Measurements from ENCODE around the gene DHRS11. TPM values are rescaled to one million over a fixed set of nuclear protein-coding genes. Genes with fewer than 3 reads are reported as not detected.

DHRS11 gene, protein sequence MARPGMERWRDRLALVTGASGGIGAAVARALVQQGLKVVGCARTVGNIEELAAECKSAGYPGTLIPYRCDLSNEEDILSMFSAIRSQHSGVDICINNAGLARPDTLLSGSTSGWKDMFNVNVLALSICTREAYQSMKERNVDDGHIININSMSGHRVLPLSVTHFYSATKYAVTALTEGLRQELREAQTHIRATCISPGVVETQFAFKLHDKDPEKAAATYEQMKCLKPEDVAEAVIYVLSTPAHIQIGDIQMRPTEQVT
- 10.0 and 11.3 TPM in 2 replicates for total RNA-seq (2014; rRNA removed; shearing (Covaris generic))
- 43.0 and 43.6 TPM in 2 replicates for polyA plus RNA-seq (2014; cell fraction: nucleus; rRNA removed)

DNA sequence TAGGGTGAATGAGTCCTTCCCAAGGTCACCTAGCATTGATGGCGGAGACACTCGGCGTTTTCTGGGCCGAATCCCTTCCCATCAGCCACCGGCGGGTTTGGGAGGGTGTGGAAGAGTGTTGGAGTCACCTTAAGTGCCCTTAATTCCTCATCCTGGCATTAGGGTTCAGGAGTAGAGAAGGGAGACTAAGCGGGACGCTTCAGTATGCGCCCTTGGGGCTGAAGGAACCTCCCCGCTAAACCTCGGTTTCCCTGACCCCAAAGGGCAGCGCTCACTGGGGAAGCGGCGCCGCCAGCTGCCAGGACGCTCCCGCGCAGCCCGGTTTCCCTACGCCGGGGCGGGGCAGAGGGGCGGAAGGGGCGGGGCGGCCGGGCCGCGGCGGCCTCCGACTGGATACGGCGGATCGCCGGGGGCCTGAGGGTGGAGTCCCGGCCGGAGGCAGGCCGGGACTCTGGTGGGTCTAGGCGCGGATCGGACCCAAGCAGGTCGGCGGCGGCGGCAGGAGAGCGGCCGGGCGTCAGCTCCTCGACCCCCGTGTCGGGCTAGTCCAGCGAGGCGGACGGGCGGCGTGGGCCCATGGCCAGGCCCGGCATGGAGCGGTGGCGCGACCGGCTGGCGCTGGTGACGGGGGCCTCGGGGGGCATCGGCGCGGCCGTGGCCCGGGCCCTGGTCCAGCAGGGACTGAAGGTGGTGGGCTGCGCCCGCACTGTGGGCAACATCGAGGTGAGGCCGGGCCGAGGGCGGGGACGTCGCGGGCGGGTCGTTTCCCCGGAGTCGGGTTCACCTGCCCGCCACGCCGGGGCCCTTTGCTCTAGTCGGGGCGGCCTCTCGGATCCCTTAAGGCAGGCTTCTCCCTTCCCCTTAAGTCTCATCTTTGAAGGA is at the start of gene DHRS11:
DHRS11 (plus strand) TSS at position 446 of the 882 bp plus-strand sequence; CDS start at position 577, 131 bp downstream.
- DNase-seq (ENCODE audit: extremely low read depth, low read depth) = peak; percentile 62

DNA sequence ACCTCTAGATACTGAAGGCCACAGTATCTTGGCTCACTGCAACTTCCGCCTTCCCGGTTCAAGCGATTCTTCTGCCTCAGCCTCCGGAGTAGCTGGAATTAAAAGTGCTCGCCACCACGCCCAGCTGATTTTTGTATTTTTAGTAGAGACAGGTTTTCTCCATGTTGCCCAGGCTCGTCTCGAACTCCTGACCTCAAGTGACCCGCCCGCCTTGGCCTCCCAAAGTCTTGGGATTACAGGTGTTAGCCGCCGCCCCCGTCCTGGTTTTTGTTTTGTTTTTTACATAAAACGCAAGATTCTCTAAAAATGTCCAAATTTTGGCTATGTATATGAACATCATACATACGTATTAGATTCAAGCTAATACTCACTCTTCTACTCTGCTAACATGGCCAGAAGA is 48.9 kb upstream of the DHRS11 start:
- DNase-seq (ENCODE audit: extremely low read depth, low read depth) = no peak

DNA sequence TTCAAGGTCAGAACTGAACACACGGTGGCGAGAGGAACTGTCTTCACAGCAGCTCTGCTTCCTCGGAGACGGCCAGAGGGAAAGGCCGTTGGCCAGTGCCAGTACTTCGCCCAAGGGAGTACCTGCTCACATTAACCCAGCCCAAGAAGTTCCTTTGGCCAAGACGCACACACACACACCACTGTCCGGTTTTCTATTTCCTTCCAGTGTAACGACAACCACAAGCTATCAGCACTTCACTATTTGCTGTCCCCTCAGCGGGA is 47.7 kb upstream of the DHRS11 start:
- DNase-seq (ENCODE audit: extremely low read depth, low read depth) = peak; percentile 27

DNA sequence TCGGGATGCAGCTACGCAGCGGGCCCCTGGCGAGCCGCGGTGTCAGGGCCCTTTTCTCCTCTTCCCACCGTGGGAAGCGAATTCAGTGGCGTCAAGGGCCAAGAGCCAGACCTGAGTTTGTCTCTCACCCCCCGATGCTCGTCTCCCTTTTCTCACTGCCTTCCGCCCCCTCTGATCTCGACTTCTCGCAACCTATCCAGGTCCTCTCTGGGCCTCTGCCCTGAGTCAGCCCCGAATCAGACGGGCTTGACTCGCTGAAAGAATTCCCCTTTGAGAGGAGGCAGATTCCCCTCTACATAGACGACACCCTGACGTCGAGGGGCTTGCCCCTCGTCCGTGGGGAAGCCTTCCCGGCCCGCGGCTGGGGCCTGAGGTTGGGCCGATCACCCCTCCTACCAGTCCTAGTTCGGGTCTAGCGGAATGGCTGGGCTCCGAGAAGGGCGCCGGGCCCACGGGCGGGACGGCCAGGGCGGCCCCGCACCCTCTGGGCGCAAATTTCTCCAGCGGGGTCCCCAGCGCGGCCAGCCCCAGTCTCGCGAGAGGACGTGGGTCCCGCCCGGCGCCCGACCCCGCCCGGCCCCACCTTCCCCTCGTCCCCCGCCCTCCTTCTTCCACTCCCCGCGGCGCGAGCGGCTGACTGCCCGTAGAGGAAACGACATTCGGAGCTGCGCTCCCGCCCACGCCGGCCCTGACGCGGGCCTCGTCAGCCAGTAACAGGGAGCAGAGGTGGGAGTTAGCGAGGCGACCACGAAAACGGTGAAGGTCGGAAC is 47.2 kb upstream of the DHRS11 start, which contains the start of gene GGNBP2:
GGNBP2 (plus strand) TSS at position 613 of the 770 bp plus-strand sequence. CDS start 806 bp downstream, outside the sequence.
- DNase-seq (ENCODE audit: extremely low read depth, low read depth) = peak; percentile 92

DNA sequence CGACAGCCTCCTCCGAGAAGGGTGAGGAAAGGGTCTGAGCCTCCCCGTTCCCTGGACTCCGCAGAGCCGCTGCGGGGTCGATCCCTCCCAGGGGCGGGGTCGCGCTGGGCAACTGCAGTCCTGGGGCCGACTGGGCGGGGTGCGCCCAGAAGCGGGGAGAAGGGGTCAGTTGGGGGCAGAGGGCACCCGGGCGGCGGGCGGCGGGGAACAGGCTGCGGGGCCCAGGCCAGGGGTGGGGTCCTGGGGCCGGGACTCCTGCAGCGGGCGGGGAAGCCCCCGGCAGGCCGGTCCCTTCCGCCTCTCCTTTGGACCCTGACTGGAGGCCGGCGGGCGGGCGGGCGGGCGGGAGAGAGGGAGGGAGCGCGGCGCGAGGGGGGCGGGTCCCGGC is 46.6 kb upstream of the DHRS11 start:
- DNase-seq (ENCODE audit: extremely low read depth, low read depth) = no peak

DNA sequence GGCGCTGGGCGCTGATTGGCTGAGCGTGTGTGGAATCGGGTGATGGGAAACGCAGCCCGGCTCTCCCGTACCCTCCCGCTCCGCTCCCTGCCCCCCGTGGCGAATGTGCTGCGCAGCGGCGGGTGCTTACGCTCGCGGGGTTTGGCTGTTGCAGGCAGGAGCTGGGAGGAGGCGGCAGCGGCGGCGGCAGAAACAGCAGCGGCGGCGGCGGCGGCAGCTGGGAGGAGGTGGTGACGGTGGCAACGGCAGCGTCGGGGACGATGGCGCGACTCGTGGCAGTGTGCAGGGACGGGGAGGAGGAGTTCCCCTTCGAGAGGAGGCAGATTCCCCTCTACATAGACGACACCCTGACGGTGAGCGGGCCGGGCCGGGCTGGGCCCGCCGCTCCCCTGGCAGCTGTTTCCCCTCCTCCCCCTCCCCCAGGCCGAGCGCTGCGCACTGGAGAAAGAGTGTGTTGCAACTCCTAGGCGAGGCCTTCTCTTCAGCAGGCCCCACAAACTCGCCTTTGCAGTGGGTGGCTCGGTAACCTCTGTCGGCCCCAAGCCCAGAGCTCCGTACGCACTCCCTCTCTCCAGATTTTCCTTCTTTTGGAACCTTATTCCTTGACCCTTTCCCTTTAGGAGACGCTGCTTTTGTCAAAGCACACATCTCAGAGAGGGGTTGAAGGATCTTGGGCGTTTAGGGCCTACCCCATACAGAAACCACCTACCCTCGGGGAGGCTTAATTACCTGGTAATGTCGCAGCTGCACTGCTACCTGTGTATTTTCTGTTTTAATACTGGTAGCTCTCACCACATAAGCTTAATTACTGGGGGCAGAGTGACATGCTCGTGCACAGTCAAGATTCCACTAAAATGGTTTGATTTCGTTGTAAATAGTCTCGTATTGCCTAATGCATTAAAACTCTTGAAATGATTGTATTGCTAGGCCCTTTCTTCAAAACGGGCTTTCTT is 45.9 kb upstream of the DHRS11 start:
- DNase-seq (ENCODE audit: extremely low read depth, low read depth) = peak; percentile 97

DNA sequence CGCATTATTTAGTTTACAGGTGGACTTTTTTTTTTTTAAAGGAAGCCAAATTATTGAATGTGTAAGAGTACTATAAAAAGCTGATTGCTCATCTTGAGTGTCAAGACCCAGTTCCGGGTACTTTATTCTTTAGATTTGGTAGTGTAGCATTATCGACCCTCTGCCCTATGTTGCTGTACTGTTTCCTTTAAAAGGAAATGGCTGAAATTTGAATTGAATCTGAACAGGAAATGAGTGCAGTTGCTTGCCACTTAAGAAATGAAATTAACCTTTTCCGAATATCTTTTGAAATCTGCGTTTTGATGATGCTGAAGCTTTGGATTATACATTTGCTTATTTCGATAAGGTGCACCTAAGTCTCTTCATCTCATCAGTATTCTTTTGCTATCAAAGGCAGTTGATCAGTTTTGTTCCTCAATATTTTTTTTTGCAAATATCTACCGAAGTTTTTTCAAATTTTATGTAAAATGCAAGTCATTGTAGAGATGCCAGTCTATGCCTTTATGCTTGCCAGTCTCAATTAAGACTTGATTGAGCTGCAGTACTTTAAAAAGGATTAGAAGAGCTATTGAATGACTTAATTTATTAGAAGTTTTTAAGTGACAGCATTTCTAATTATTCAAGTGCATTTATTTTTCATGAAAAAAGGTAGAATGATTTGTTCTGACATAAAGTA is 45.1 kb upstream of the DHRS11 start:
- no peak for DNase-seq (ENCODE audit: extremely low read depth, low read depth)

DNA sequence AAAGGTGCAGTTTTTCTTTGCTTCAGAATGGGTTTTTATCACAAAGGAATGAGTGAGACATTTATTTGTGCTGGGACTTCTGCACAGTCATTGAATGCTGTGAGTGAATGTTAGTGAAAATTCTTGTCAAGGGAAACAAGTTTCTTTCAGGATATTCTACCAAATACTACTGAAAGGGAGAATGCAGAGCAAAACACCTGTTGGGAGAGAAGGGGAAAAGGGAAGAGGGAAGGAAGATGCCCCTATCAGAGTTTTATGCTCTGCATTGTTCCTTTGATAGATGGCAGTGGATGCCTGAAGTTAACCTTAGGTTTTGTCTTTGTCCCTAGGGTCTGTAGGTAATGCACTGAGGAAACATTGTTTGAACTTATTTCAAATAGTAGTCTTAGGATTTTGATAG is 43.9 kb upstream of the DHRS11 start:
- no peak for DNase-seq (ENCODE audit: extremely low read depth, low read depth)

DNA sequence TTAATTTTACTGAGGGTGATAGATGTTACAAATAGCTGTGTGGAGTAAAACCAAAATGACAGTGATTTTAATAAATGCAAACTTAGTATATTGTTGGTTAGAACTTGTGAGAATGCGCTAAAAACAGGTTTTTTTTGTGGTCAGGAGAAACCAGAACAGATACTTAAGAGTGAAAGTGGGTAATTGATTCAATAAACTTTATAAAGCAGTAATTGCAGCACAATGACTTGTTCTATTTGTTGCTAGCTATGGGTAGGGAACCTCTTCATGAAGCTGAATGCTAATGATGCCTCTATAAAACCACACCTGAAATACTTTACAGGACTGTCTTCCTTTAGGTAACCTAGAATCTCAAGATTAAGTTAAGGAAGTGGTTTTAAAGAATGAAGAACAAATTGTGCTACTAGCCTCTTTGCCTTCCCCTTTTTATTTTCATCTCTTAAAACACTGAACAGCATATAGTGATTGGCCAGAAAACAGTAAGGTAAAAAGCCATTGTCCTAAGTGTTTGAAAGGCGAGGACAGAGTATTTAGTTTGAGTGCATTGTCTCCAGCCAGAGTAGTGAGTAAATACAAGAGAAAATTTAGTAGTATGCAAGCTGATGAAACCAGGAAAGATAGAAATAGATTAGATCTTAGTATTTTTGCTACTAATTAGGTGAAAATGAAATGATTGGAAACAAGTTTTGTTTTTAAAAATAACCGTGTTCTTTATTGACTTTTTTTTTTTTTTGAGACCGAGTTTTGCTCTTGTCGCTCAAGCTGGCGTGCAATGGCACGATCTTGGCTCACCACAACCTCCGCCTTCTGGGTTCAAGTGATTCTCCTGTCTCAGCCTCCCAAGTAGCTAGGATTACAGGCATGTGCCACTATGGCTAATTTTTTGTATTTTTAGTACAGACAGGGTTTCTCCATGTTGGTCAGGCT is 40.9 kb upstream of the DHRS11 start:
- DNase-seq (ENCODE audit: extremely low read depth, low read depth) = no peak

DNA sequence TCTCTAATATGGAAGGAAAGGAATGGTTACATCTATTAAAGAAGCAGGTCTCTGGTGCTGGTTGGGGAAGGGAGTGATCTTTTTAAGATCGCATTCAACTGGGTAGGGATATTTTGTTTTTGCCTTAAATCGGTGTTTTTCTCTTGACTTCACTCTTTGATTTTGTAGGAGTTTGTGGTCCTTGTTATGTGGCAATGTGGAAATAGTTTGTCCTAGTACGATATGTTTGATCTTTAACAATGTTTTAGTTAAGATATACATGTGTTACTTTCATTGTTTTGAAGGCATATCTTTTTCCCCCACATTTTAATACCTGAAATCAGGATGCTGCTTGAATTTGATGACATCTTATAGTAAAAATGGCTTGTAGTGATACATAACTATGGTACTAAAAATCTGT is 38.2 kb upstream of the DHRS11 start:
- no peak for DNase-seq (ENCODE audit: extremely low read depth, low read depth)

DNA sequence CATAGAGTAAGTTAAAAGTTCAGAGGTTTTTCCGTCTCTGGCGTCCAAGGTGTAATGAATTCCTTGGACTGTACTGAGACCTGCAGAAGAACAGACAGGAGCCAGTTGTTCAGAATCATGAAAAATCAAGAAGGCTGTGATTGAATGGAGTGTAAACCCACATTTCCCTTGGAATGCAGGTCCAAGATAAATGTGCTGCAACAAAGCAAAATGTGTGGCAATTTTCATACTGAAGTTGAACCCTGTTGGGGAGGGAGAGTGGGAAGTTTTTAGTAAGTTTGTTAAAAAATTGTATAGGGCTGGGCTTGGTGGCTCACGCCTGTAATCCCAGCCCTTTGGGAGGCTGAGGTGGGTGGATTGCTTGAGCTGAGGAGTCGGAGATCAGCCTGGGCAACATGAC is 25.6 kb upstream of the DHRS11 start:
- DNase-seq (ENCODE audit: extremely low read depth, low read depth) = no peak

DNA sequence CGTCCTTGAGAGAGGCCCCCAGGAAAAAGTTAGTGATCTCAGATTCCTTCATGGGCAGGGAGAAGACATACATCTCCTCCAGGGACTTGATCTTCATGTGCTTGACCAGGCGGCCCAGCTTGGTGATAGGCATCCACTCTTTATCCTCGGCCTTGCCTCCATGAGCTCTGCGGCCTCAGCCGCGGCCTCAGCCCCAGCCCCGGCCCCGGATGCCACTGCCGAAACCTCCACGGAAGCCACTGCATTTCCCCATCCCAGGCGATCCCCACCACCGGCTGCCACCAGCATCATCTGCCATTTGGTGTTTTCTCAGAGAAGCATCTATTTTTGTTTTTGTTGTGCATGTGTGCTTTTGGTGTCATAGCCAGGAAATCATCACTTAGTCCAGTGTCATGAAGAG is 16.7 kb upstream of the DHRS11 start:
- no peak for DNase-seq (ENCODE audit: extremely low read depth, low read depth)

DNA sequence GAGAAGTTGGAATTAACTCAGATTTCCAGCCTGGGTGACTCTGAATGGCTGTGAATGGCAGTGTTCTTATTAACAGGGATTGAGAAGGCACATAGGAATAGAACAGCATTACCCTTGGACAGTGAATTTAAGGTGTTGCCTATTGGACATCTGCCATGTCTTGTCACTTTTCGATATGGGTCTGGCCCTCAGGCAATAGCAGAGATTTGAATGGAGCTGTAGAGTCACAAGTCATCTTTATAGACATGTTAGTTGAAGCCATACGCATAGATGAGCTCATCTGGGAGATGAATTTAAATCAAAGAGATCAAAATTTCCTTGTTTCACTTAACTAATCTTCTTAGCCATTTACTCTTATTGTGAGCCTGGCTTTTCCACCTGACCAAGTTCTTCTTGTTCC is 14.9 kb upstream of the DHRS11 start:
- no peak for DNase-seq (ENCODE audit: extremely low read depth, low read depth)

DNA sequence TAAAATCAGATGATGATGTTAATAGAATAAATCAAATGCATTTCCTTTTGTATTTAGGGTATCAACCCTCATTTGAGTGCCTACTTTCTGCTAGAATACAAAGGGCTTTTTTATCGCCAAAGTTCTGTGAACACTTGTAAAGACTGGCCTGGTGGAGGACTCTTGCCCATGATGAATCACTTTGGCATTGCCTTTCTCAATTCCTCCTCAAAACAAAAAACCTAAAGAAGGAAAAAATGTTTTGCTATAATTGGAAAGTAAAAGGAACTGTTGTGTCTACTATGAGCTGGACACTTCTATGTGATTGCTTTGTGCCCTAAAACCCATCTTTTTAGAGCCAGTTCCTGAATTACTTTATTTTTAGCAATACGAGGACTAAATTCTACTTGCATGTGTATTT is 13.0 kb upstream of the DHRS11 start:
- DNase-seq (ENCODE audit: extremely low read depth, low read depth) = no peak

DNA sequence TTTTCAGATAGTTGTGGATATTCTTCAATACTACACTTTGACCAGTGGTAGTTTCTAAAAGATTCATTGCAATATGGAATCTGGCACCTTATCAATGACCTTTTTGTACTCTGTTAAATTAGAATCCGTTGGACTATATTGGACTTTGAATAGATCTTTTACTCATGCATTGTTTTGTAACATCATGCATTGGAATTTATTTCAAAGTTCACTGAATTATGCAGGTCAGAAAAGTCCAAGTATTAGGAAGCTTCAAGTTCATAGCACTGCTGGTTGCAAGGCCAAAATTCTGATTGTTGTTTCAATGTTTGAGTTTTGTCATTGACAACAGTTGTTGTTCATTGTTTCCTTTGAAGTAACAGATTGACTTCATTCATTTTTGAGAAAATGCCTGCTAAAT is 7.9 kb upstream of the DHRS11 start:
- DNase-seq (ENCODE audit: extremely low read depth, low read depth) = no peak

DNA sequence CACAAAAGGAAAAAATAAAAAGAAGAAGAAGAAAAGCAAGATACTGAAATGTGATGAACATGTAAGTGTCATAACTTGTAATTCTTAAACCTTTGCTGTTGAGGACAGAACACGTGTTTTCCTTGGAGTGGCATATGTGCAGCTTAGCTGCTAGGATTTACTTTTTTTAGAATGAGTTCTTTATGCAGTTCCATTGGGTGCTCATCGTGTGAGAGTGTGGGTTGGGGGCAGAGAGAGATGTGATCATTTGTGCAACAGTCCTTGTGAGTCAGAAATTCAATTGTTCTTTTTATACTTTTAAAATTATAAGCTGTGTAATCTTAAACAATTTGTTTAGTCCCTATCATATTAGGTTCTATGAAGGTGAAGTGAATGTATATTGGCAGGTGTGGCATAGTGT is 5.5 kb upstream of the DHRS11 start:
- no peak for DNase-seq (ENCODE audit: extremely low read depth, low read depth)

DNA sequence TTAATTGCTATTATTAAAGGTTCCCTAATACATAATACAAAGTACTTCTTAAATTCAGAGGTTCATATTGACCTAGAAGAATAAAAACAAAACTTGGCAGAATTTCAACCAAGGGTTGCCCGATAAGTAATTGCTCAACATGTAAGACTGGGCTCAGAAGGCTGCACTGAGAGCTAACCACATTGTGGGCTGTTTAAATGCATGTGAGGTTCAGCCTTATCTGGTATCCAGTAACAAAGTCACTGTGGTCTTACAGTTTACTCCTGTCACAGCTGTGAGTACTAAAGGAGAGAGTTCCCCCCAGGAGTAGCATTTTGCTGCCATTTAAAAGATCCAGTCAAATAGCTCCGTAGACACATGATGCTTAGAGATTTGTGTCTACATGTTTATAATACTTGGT is 1.6 kb upstream of the DHRS11 start:
- no peak for DNase-seq (ENCODE audit: extremely low read depth, low read depth)

DNA sequence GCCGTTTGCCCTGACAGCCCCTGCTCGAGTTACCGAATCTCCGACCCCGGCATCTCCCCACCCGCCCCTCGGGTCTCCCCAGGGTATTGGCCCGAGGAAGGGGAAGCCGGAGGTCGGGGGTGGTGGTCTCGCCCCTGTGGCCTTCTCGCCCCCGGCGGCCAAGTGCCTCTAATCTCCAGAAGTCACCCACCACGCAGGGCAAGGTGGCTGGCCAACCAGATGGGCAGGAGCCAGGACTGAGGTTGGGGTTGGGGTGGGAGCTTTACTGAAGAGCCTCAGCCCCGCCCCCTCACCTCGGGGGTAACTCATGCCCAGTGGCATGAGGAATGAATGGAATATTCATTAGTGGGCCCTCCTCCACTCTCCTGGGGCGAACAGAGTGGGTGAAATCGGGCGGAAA is 637 bp downstream of the DHRS11 start:
- no peak for DNase-seq (ENCODE audit: extremely low read depth, low read depth)

Data from NCI-H460 (cell line).